Transverse colon (tissue), 4 donors: Measurements from ENCODE around the gene KLHDC9.
A peak's percentile ranks its signal among the peaks of the same experiment; 100 is the strongest.

Source experiments
- POLR2A ChIP-seq: fragments of 450-650 bp; IDR thresholded peaks from one replicate; pipeline ENCODE4 v1.6.1; 2016; ENCODE audit warnings: antibody characterized with exemption, mild to moderate bottlenecking, moderate library complexity
- POLR2AphosphoS5 ChIP-seq, 3 donors: sonication (generic); formaldehyde crosslinking; IDR thresholded peaks; one replicate each; pipeline ENCODE4 v1.6.1; 2016; ENCODE audit warnings: antibody characterized with exemption in 3 of 3
- TF ChIP-seq, protein P1 (sequence below), 5 experiments: fragments of 200-600 bp in 3 of 5; fragments of 450-650 bp in 2 of 5; sonication (generic) in 3 of 5; IDR thresholded peaks; 1 replicate in 2 of 5; 2 replicates in 3 of 5; pipeline ENCODE4 v1.5.1; 2016 to 2017; ENCODE audit warnings: antibody characterized with exemption in 5 of 5, inconsistent platforms in 3 of 5, mild to moderate bottlenecking in 2 of 5, moderate library complexity in 1 of 5

DNA sequence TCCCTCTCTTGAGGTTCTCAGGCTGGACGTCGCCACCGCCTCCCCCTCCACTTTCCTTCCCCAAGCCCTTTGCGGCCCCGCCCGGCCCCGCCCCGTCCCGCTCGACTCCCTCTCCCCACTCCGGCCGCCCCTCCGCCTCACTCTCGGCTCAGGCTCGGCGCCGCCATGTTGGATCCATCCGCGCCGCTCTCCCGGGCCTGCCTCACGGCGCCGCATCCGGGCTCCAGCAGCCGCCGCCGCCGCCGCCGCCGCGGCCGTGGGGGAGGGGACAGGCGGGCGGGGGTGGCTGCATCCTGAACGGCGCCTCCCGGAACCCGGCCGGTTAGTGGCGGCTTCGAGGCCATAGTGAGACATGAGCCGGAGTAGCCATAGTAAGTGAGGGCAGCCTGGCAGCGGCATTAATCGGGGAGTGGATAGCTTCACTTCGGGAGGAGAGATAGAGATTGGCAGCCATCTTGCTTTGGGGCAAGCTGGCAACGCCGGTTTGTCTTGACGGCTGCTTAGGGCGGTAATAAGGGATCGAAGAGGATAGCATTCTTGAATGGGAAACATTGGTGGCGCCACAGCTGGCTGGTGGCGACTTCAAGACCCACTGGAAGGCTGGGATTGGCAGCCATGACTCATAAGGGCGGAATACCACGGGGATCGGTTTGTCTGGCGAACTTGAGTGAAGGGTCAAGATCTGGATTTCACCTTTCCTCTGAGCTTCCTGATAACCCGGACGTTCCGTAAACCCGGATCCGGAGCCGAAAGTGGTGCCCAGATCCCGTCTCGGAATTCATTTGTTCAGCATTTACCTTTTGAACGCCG is 34.5 kb downstream of the KLHDC9 start, which contains the start of gene DEDD:
- TF ChIP-seq, protein P1, sequence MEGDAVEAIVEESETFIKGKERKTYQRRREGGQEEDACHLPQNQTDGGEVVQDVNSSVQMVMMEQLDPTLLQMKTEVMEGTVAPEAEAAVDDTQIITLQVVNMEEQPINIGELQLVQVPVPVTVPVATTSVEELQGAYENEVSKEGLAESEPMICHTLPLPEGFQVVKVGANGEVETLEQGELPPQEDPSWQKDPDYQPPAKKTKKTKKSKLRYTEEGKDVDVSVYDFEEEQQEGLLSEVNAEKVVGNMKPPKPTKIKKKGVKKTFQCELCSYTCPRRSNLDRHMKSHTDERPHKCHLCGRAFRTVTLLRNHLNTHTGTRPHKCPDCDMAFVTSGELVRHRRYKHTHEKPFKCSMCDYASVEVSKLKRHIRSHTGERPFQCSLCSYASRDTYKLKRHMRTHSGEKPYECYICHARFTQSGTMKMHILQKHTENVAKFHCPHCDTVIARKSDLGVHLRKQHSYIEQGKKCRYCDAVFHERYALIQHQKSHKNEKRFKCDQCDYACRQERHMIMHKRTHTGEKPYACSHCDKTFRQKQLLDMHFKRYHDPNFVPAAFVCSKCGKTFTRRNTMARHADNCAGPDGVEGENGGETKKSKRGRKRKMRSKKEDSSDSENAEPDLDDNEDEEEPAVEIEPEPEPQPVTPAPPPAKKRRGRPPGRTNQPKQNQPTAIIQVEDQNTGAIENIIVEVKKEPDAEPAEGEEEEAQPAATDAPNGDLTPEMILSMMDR (IDR thresholded peaks at IDR 0.05), result peak in 1 of 5 experiments; percentile 10
- TF ChIP-seq POLR2A (peak; percentile 57), POLR2AphosphoS5 (IDR thresholded peaks at IDR 0.05) (peak; percentile 29 to 57 (median 54))
